Measurements from ENCODE around the gene DCAKD.

The DCAKD gene

GRCh38 chr17:44977065-44977464 lies 74.4 kb downstream of the DCAKD start:
- no peak overlapping the region for H3K4me3 ChIP-seq (ENCODE audit: low read depth, low read length)
- no peak for DNase-seq (ENCODE audit: low read depth)
- TF ChIP-seq, protein P1, sequence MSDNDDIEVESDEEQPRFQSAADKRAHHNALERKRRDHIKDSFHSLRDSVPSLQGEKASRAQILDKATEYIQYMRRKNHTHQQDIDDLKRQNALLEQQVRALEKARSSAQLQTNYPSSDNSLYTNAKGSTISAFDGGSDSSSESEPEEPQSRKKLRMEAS (IDR thresholded peaks at IDR 0.05; ENCODE audit: low read depth, low read length): no peak
- TF ChIP-seq MYC (IDR thresholded peaks at IDR 0.05; ENCODE audit: low read depth, low read length) (no peak), POLR2A (IDR thresholded peaks at IDR 0.05; ENCODE audit: extremely low read depth, insufficient read length) (no peak)
- TF ChIP-seq, protein P2, sequence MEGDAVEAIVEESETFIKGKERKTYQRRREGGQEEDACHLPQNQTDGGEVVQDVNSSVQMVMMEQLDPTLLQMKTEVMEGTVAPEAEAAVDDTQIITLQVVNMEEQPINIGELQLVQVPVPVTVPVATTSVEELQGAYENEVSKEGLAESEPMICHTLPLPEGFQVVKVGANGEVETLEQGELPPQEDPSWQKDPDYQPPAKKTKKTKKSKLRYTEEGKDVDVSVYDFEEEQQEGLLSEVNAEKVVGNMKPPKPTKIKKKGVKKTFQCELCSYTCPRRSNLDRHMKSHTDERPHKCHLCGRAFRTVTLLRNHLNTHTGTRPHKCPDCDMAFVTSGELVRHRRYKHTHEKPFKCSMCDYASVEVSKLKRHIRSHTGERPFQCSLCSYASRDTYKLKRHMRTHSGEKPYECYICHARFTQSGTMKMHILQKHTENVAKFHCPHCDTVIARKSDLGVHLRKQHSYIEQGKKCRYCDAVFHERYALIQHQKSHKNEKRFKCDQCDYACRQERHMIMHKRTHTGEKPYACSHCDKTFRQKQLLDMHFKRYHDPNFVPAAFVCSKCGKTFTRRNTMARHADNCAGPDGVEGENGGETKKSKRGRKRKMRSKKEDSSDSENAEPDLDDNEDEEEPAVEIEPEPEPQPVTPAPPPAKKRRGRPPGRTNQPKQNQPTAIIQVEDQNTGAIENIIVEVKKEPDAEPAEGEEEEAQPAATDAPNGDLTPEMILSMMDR (IDR thresholded peaks at IDR 0.05; ENCODE audit: low read depth, low read length): no peak

DNA sequence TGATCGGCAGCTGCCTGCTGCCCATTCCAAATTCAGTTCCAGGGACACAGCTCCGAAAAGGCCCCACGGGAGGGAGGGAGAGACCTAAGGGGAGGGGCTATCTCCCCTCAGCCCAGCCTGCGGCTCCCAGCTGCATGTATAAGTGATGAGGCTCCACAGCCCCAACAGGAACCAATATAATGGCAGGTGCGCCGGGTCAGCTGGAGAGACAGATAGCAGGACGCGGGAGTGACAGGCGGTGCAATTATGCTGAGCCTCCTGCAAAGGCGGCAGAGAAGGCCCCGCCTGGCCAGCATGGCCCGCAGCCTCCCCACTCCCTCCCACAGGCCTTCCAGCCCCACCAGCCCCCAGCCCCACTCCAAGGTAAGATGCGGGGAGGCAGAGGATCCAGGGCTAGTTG lies 75.2 kb downstream of the DCAKD start:
- DNase-seq (ENCODE audit: low read depth): no peak

More for the DNA sequence above, 75.2 kb downstream of the DCAKD start:
- H3K4me3 ChIP-seq (ENCODE audit: low read depth, low read length): no peak overlapping the region
- TF ChIP-seq, protein P1 (IDR thresholded peaks at IDR 0.05; ENCODE audit: low read depth, low read length): no peak
- TF ChIP-seq, protein P2 (IDR thresholded peaks at IDR 0.05; ENCODE audit: low read depth, low read length): no peak
- TF ChIP-seq MYC (IDR thresholded peaks at IDR 0.05; ENCODE audit: low read depth, low read length) (no peak), POLR2A (IDR thresholded peaks at IDR 0.05; ENCODE audit: extremely low read depth, insufficient read length) (no peak)

Measured in NB4 (cell line).